Calu3 (cell line): Measurements from ENCODE around the gene MAGI3. TPM values are rescaled to one million over a fixed set of nuclear protein-coding genes. Genes with fewer than 3 reads are reported as not detected.

Experiments used
- BruUV-seq: library from RNA; stranded (reverse); fragments of 400-500 nt; replicated peaks from 2 replicates; lab custom pipeline; 2021; lab: Mats Ljungman, UMichigan
- CTCF ChIA-PET: fragments of 300-600 bp; sonication (Branson Sonifier 250); formaldehyde crosslinking; loops from one replicate; lab custom pipeline; 2022; ENCODE audit warnings: antibody characterized with exemption; lab: Charles Lee
- DNase-seq: peaks from one replicate; pipeline ENCODE4 v3.0.0; 2022
- H3K27ac Mint-ChIP-seq: one replicate; pipeline ENCODE4 v1.8.0; 2022; ENCODE audit warnings: mixed read lengths; ENCODE audit not compliant: unreplicated experiment
- H3K27me3 Mint-ChIP-seq: one replicate; pipeline ENCODE4 v1.8.0; 2022; ENCODE audit warnings: mixed read lengths; ENCODE audit not compliant: unreplicated experiment
- H3K36me3 Mint-ChIP-seq: one replicate; pipeline ENCODE4 v1.8.0; 2022; ENCODE audit warnings: mild to moderate bottlenecking, moderate library complexity, mixed read lengths; ENCODE audit not compliant: insufficient read depth, unreplicated experiment
- H3K4me1 Mint-ChIP-seq: one replicate; pipeline ENCODE4 v1.8.0; 2022; ENCODE audit warnings: mild to moderate bottlenecking, low read depth, mixed read lengths; ENCODE audit not compliant: unreplicated experiment
- H3K4me3 Mint-ChIP-seq: one replicate; pipeline ENCODE4 v1.8.0; 2022; ENCODE audit warnings: mild to moderate bottlenecking, low read depth, moderate library complexity, mixed read lengths; ENCODE audit not compliant: unreplicated experiment
- H3K9me3 Mint-ChIP-seq: one replicate; pipeline ENCODE4 v1.8.0; 2022; ENCODE audit warnings: low read depth, mixed read lengths; ENCODE audit not compliant: unreplicated experiment
- intact Hi-C: fragments of 100-400 bp; cut with micrococcal nuclease; formaldehyde crosslinking; loops from one replicate; pipeline ENCODE4 v1.10.0; 2022; ENCODE audit not compliant: unreplicated experiment
- total RNA-seq: library from RNA; stranded (reverse); gene quantifications from 2 replicates; pipeline ENCODE4 v1.2.3, GENCODE V29; 2022
- TF ChIP-seq, protein P1 (sequence below): fragments of 200-600 bp; IDR thresholded peaks from one replicate; pipeline ENCODE4 v1.8.0; 2022; ENCODE audit warnings: antibody characterized with exemption; ENCODE audit not compliant: unreplicated experiment

Gene MAGI3
- total RNA-seq, 1 experiment from 2014 or later, result 14.2 TPM

DNA sequence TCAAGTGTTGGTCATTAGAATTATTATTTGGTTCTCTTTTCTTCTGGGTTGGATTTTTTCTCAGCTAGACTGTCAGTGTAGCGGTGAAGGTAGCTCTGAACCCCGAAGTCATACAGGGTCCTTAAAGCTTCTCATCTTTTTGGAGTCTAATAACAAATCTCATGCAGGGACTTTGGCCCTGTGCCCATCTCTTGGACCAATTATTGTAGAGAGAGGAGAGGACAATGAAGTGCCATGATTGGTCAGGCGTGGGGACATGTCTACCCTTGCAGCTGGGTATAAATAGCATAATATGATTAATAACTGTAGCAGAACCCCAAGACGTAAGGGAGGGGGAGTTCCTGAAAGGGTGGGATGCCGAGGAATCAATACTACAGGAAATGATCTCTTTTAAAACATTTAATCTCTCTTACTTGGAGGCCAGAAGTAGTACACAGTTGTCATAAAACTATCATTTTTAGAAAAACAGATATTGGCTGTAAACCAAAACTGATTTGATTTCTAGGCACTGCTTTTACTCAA is 8.8 kb downstream of the MAGI3 start:
- TF ChIP-seq, protein P1, sequence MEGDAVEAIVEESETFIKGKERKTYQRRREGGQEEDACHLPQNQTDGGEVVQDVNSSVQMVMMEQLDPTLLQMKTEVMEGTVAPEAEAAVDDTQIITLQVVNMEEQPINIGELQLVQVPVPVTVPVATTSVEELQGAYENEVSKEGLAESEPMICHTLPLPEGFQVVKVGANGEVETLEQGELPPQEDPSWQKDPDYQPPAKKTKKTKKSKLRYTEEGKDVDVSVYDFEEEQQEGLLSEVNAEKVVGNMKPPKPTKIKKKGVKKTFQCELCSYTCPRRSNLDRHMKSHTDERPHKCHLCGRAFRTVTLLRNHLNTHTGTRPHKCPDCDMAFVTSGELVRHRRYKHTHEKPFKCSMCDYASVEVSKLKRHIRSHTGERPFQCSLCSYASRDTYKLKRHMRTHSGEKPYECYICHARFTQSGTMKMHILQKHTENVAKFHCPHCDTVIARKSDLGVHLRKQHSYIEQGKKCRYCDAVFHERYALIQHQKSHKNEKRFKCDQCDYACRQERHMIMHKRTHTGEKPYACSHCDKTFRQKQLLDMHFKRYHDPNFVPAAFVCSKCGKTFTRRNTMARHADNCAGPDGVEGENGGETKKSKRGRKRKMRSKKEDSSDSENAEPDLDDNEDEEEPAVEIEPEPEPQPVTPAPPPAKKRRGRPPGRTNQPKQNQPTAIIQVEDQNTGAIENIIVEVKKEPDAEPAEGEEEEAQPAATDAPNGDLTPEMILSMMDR, result no peak
- no peaks in the 10 kb centered on the region for H3K9me3 Mint-ChIP-seq
- no peak overlapping the region for H3K4me3 Mint-ChIP-seq
- CTCF ChIA-PET, result no interaction called here
- no peak overlapping the region for H3K27ac Mint-ChIP-seq
- no TSS peak for BruUV-seq
- H3K36me3 Mint-ChIP-seq, result no peaks in the 10 kb centered on the region
- peaks cover 15% of the 10 kb centered on the region for H3K4me1 Mint-ChIP-seq
- intact Hi-C loops, result no loop called here
- H3K27me3 Mint-ChIP-seq, result no peaks in the 10 kb centered on the region
- DNase-seq, result no peak

DNA sequence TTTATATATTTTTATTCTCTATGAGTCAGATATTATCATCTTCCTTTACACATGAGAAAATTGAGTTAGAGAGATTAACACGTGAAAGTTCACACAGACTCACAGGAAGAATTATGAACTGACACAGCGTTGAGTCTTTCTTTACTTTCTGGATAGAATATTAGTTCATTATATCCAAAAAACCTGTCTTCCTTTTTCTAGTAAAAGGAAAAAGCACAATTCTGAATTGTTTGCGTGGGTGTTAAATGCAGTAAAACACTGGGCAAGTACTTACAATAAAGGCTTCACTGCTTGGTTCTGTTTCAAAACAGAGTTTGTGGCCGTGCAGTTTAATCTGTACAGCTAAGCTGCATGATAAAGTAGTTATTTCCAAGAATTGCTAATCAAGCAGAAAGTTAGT is 10.8 kb downstream of the MAGI3 start:
- no TSS peak for BruUV-seq
- CTCF ChIA-PET, result no interaction called here

DNA sequence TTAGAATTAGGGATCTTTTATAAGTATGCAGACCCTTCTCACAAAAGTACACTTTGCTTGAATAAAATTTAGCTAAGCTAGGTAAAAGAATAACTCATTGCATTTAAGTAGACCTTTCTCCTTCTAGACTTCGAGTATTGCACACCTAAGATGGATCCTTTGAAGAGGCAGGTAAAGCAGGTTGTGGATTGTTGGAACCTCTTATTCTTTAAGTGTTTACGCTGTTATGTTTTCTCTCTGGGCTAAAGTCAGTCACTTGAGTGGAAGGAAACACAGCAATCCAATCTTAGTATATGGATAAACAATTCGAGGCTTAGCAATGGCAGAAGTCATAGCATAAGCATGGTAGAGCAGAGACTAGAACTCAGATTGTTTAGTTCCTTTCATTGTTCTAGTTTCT is 11.4 kb downstream of the MAGI3 start:
- CTCF ChIA-PET, result no interaction called here
- TF ChIP-seq, protein P1, result no peak
- Mint-ChIP-seq H3K36me3 (no peaks in the 10 kb centered on the region), H3K9me3 (no peaks in the 10 kb centered on the region), H3K4me1 (peaks cover 10% of the 10 kb centered on the region), H3K4me3 (no peak overlapping the region), H3K27me3 (no peaks in the 10 kb centered on the region), H3K27ac (no peak overlapping the region)
- BruUV-seq, result no TSS peak
- intact Hi-C loops, result no loop called here
- DNase-seq, result no peak

More for the DNA sequence above, 10.8 kb downstream of the MAGI3 start:
- intact Hi-C loops, result no loop called here
- H3K27me3 Mint-ChIP-seq, result no peaks in the 10 kb centered on the region
- no peaks in the 10 kb centered on the region for H3K36me3 Mint-ChIP-seq
- H3K9me3 Mint-ChIP-seq, result no peaks in the 10 kb centered on the region
- H3K4me3 Mint-ChIP-seq, result no peak overlapping the region
- H3K27ac Mint-ChIP-seq, result no peak overlapping the region
- peaks cover 10% of the 10 kb centered on the region for H3K4me1 Mint-ChIP-seq
- DNase-seq, result no peak
- TF ChIP-seq, protein P1, result no peak

DNA sequence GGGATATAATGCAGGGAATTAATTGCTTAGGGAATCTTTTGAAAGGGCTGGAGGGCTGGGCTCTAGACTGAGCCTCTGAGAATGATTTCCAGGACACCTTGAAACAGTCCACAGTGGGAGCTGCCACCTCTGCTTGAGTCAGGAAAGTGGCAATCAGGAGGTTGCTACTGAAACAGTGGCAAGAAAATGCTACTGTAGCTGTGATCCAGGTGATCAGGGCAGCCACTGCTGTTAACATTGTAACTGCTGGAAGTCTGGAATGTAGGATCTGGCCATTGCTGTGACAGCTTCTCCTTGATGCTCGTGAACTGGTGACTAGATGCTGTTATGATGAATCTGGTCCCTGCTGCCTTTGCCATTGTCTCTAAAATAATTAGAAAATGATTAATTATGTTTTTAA is 12.8 kb downstream of the MAGI3 start:
- TF ChIP-seq, protein P1, result no peak
- Mint-ChIP-seq H3K27ac (no peak overlapping the region), H3K27me3 (no peaks in the 10 kb centered on the region), H3K9me3 (no peaks in the 10 kb centered on the region), H3K4me1 (peaks cover 18% of the 10 kb centered on the region), H3K4me3 (no peak overlapping the region), H3K36me3 (no peaks in the 10 kb centered on the region)
- no peak for DNase-seq
- BruUV-seq, result no TSS peak
- CTCF ChIA-PET, result no interaction called here
- intact Hi-C loops, result no loop called here
